HG03457 (cell line): ENCODE results near the gene FLG.
"Not testable (repeated sequence)": the region's sequence is repeated elsewhere in the genome, so short reads cannot be mapped to it uniquely, and the experiment has no call there.

Source experiments
- ATAC-seq: cut with Tn5 transposase; IDR thresholded peaks from one replicate; pipeline ENCODE4 v1.9.1; 2021; ENCODE audit warnings: moderate number of reproducible peaks; ENCODE audit not compliant: unreplicated experiment

FLG gene

DNA sequence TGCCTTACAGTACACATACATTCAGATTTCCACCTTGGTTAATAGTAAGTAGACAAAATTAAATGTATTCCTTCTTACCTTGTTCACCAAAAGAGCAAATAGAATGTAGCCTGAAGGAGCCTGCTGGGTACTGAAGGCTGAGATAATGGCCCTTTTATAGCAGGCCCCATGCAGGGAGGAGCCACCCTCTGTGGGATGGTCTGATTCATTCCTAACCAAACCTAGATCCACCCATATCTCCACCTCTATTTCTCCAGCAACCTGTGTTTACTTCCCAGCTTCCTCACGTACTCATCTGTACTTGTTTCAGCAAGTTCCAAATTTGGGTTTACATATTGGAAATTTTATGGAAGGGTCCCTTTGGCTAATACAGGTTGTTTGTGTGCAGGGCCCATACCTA is at the start of gene FLG:
Gene FLG, minus strand, starts transcription at position 129 of the 400 bp plus-strand sequence. CDS start 9,783 bp downstream, outside the sequence.
- ATAC-seq = no peak

DNA sequence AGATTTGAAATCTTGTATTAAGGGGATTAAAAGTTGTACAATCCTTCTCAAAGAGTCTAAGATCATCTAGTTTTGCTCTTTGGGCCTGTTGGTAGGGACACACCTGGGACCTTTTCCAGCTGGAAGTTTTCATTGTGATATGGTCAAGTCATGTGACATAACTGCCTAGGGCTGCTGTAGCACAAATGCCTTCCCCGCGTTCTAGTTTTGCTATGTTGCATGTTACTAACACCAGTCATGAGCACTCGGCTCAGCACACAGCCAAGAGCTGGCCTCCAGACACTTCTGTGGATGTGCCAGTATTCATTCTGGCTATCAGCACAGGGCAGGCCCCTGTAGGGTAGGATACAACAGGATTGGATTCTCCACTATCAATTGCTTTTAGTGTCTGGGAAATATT is 49.4 kb upstream of the FLG start:
- ATAC-seq = no peak

DNA sequence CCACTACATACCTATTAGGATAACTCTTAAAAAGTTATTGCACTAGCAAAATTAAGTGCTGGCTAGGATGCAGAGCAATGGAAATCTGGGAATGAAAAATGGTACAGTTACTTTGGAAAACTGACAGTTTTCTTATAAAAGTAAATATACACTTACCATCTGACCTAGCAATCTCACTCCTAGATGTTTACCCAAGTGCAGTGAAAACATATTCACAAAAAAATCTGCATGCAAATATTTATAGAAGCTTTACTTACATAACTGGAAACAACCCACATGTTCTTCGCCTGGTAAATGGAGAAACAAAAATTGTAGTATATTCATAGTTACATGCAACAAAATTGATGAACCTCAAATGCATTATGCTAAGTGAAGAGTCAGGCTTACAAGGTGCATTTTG is 47.6 kb upstream of the FLG start:
- ATAC-seq = no peak

DNA sequence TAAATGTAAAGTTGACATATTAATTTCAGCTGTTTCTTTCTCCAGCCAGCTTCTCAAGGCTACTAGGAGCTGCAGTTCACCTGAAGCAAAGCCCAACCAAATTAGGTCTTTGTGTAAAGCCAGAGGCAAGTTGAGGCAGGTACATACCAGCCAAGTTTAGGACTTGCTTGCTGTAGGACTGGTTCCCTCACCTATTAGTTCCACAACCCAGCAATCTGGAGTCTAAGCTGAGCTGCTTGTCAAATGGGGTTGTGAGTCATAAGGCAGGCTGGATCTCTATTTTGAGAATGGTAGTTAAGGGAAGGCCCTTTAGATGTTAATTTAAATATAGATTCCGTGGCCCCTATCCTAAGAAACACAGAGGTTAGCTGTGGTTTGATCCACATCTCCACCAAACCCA is 42.4 kb upstream of the FLG start:
- no peak for ATAC-seq

DNA sequence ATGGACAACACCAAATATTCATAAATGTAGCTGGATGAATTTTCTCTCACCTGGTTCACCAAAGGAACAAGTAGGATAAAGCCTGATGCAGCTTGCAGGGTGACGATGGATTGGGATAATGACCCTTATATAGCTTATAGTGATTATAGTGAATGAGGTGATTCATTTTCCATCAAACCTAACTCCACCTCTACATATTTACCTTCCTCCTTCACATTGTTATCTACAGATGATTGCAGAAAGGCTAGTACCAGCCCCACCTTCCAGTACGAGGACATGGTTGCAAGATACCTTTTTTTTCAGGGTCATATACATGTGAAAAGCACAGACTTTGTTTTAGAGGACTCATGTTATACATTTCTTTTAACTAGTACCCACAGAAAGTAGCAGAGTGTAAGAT is 34.9 kb upstream of the FLG start, which contains the start of gene FLG2:
Gene FLG2, minus strand, starts transcription at position 101 of the 400 bp plus-strand sequence. CDS start 1,122 bp downstream, outside the sequence.
- ATAC-seq = no peak

DNA sequence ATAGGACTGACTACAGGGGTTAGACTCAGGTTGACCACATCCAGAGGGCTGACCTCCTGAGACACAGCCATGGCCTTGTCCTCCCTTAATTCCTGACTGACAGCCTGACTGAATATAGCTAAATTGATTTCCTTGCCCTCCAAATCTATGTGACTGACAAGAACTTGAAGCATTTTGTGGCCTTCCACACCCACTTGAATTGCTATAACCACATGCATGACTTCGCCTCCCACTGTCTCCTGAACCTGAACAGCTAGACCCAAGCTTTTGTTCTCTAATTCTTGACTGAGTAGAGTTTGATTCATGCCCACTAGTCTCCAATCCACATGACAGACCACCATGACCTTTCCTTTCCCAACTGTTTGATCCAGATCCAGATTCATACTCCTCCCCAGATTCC is 31.7 kb upstream of the FLG start:
- ATAC-seq = no peak

DNA sequence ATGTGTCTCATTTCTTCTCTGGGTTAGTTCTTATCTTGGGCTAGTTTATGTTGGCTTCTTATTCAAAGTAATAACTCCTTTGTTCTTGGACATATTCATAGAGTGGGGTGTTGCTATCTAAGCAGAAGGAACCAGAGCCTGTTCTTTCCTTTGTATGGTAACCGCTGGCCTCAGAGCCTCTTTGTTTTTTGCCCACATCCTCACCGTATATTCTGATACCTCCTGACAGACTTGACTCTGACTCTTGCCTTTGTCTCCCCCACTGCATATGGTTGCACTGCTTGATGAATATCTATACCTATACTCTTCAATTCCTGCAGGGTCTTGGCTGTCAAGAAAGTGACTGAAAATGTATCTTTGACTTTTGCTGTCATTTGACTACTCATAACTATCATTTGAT is 24.6 kb upstream of the FLG start:
- no peak for ATAC-seq

DNA sequence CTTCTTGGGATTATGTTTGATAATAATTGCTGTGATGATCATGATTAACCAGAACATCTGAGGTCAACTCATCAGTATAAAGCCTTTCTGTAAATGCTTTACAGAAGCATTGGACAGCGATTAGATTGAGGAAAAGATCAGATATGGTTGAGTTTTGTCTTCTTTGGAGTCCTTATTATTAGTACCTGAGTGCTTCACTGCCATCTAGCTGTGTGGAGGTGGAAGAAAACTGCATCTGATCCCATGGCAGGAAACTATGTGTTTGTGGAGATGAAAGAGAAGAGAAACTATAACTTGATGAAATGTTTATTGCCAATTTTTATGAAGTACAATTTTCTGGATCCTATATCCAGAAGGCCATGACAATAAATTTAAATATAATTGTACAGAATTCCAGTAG is 23.4 kb upstream of the FLG start:
- ATAC-seq = no peak

DNA sequence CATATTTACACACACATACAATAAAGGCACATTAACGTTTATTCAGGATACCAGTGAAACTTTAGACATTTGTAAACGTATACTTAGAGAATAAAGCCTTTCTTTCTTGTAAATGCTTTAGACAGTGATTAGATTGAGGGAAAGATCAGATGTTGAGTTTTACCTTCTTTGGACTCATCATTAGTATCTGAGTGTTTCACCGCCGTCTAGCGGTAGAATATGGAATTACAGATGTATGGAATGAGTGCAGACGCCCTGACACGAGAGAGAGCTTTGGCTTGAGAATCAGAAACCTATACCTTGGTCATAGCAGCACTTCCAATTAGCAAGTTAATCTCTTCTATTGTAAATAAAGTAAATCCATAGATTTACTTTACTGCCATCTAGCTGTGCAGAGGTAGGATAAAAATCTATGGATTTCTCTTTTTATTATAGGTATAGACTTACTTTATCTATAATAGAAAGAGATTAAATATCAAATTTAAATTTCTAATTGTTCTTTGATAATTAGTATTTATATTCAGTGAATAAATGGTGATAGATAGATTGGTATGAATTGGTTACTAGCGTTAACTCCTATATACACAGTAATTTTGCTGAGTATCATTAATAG is 22.2 kb upstream of the FLG start:
- ATAC-seq = no peak

DNA sequence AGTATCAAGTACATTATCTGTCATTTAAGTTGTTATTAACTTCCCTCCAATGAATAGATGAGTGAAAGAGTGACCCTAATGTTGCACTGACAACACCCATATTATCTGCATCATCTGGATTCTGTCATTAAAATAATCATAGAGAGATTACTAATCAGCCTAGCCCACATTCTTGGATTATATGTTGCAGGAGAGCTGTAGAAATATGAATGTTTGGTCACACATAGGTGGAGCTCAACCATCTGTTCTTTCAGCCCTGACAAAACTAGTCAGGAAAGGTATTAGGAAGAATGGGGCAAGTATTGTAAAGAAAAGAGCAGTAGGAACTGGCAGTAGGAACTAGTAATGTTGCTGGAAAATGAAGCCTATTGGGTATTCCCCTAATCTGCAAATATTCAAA is 19.4 kb upstream of the FLG start:
- no peak for ATAC-seq

DNA sequence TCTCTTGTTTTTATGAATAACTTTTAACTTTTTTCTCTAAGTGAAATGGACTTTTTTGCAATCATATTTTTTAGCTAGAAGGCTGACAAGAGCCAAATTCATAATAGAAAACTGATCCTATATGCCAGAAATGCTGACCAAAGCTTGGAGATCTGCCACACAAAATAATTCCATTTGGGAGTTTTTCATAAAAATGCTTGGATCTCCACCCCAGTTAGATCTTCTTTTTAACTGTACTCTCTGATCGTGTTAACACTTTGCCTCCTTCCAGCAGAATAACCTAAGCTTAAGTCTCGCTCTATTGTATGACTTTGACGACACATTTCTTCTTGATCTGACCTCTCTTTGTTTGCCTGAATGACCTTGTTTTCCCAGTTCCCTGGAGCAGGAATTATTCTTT is 18.0 kb upstream of the FLG start:
- ATAC-seq = no peak

DNA sequence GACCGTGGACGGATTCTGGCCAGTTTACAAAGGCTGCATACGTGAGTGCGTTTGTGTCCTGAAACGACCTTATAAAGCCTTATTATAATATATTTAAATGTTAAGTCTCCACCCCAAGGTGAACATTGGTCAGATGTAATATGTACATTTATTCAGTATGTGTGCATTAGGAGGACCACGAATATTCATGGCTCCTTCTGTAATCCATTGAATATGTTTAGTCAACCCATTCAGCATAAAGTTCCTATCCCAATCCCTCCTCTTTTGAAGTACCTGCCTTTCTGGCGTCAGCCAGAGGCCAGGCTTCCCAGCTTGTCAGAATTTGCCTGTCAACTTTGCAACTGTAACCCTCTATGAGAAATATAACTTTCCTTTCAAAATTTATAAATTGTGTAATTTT is 10.4 kb upstream of the FLG start:
- no peak for ATAC-seq

DNA sequence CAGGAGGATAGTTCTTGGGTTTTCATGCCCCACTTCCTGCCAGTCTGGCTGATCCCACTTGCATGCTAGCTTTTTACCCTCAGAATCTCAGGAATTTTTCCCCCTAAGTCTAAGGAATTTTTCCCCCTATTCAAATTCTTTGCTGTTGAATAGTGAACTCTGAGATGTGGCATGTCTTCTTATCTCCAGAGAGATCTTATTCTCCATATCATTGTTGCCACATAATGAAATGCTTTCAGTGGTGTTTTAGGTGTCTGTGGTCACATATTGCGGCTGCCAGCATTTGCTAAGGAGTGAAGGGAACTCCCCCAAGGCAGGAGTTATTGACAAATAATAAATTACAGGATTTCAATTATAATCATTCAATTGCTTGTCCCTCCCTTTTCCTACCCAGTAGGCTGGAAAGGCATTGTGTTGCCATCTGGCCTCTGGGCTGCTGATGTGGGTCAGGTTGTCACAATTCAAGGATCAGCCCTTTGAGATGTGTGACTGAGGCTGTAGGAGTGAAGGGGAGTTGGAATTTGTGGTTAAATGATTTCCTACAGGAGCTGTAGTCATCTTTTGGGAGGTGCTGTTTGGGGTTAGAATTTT is 3.9 kb upstream of the FLG start:
- ATAC-seq = no peak

DNA sequence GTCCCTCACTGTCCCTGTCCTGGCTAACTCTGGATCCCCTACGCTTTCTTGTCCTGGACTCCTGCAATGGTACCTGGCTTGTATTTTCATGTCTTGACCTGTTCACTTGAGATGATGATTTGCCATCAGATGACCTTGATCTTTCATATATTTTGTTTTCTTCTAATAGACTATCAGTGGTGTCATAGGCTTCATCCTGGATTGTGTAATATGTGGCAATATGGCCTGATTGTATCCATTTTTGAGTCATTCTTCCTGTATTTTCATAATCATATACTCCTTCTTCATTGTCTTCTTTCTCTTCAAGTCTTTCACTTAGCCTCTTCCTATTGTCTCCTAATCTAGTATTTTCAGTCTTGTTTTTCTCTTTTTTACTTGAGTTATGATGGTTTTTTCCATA is 11.1 kb downstream of the FLG start:
- ATAC-seq = no peak

DNA sequence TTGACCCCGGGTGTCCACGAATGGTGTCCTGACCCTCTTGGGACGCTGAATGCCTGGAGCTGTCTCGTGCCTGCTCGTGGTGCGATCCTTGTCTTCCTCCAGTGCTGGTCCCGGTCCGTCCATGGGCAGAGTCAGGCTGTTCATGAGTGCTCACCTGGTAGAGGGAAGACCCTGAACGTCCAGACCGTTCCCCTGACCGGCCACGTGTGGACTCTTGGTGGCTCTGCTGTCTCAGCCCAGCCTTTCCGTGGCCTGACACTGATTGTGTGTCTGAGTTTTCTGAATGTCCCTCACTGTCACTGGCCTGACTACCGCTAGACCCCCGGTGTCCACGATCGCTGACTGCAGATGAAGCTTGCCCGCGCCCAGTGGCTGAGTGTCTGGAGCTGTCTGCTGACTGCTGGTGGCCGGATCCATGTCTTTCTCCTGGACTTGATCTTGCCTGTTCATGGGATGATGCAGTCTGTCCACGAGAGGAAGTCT is 11.7 kb downstream of the FLG start:
- ATAC-seq = no peak

DNA sequence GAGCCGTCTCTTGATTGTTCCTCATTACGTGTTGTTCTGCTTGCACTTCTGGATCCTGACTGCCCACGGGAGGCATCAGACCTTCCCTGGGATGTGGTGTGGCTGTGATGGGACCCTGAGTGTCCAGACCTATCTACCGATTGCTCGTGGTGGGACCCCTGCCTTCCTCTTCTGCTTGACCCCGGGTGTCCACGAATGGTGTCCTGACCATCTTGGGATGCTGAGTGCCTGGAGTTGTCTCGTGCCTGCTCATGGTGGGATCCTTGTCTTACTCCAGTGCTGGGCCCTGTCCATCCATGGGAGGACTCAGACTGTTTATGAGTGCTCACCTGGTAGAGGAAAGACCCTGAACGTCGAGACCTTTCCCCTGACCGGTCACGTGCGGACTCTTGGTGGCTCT is 12.9 kb downstream of the FLG start:
- ATAC-seq = not testable (repeated sequence)

DNA sequence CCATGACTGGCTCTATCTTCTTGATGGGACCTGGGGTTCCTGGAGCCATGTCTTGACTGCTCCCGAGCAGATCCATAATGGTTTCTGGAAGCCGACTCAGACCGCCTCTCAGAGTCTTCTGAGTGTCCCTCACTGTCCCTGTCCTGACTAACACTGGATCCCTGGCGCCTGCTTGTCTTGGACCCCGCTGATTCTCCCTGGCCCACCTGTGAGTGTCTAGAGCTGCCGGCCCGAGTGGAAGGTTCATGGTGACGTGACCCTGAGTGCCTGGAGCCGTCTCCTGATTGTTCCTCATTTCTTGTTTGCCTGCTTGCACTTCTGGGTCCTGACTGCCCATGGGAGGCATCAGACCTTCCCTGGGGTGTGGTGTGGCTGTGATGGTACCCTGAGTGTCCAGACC is 15.1 kb downstream of the FLG start:
- no peak for ATAC-seq

DNA sequence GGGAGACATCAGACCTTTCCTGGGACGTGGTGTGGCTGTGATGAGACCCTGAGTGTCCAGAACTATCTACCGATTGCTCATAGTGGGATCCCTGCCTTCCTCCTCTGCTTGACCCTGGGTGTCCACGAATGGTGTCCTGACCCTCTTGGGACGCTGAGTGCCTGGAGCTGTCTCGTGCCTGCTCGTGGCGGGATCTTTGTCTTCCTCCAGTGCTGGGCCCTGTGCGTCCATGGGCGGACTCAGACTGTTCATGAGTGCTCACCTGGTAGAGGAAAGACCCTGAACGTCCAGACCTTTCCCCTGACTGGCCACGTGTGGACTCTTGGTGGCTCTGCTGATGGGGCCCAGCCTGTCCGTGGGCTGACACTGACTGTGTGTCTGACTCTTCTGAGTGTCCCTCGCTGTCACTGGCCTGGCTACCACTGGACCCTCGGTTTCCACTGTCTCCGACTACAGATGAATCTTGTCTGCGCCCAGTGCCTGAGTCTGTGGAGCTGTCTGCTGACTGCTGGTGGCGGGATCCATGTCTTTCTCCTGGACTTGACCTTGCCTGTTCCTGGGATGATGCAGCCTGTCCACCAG is 15.6 kb downstream of the FLG start:
- ATAC-seq = not testable (repeated sequence)

DNA sequence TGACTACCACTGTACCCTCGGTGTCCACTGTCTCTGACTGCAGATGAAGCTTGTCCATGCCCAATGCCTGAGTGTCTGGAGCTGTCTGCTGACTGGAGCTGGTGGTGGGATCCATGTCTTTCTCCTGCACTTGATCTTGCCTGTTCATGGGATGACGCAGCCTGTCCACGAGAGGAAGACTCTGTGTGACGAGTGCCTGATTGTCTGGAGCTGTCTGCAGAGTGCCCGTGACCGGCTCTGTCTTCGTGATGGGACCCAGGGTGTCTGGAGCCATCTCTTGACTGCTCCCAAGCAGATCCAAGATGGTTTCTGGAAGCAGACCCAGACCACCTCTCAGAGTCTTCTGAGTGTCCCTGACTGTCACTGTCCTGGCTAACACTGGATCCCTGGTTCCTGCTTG is 16.3 kb downstream of the FLG start:
- not testable (repeated sequence) for ATAC-seq

DNA sequence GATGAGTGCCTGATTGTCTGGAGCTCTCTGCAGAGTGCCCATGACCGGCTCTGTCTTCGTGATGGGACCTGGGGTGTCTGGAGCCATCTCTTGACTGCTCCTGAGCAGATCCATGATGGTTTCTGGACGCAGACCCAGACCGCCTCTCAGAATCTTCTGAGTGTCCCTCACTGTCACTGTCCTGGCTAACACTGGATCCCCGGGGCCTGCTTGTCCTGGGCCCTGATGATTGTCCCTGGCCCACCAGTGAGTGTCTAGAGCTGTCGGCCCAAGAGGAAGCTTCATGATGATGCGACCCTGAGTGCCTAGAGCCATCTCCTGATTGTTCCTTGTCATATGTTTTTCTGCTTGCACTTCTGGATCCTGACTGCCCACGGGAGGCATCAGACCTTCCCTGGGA is 17.1 kb downstream of the FLG start:
- ATAC-seq = not testable (repeated sequence)

DNA sequence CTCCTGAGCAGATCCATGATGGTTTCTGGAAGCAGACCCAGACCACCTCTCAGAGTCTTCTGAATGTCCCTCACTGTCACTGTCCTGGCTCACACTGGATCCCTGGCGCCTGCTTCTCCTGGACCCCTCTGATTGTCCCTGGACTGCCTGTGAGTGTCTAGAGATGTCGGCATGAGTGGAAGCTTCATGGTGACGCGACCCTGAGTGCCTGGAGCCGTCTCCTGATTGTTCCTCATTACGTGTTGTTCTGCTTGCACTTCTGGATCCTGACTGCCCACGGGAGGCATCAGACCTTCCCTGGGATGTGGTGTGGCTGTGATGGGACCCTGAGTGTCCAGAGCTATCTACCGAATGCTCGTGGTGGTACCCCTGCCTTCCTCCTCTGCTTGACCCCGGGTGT is 18.9 kb downstream of the FLG start:
- not testable (repeated sequence) for ATAC-seq

DNA sequence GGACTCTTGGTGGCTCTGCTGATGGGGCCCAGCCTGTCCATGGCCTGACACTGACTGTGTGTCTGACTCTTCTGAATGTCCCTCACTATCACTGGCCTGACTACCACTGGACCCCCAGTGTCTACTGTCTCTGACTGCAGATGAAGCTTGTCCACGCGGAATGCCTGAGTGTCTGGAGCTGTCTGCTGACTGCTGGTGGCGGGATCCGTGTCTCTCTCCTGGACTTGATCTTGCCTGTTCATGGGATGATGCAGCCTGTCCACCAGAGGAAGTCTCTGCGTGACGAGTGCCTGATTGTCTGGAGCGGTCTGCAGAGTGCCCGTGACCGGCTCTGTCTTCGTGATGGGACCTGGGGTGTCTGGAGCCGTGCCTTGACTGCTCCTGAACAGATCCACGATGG is 20.3 kb downstream of the FLG start:
- ATAC-seq = not testable (repeated sequence)
